ES-I3 (cell line): ENCODE results near the gene PRKG1.
"Not testable (repeated sequence)": the region's sequence is repeated elsewhere in the genome, so short reads cannot be mapped to it uniquely, and the experiment has no call there.

Experiments used
- H3K36me3 ChIP-seq: 2 replicates; pipeline ENCODE4 v1.6.1; 2013; ENCODE audit warnings: mild to moderate bottlenecking, low read length, control low read depth, moderate library complexity; ENCODE audit not compliant: insufficient read depth
- H3K4me1 ChIP-seq: 2 replicates; pipeline ENCODE4 v1.6.1; 2013; ENCODE audit warnings: mild to moderate bottlenecking, control low read depth, low read length; ENCODE audit not compliant: insufficient read depth
- H3K9ac ChIP-seq: 2 replicates; pipeline ENCODE4 v1.6.1; 2013; ENCODE audit warnings: low read depth, mild to moderate bottlenecking, low read length, moderate library complexity
- H3K9me3 ChIP-seq: 2 replicates; pipeline ENCODE4 v1.6.1; 2013; ENCODE audit warnings: mild to moderate bottlenecking, low read length, moderate library complexity; ENCODE audit not compliant: control insufficient read depth, insufficient read depth

PRKG1 gene

GRCh38 chr10:51318399-51319172, 244.3 kb downstream of the PRKG1 start:
- Histone ChIP-seq H3K9me3 (no peaks in the 10 kb centered on the region), H3K4me1 (no peaks in the 10 kb centered on the region), H3K9ac (no peak overlapping the region)

GRCh38 chr10:51319173-51319435, 244.8 kb downstream of the PRKG1 start:
- Histone ChIP-seq H3K9me3 (no peaks in the 10 kb centered on the region), H3K9ac (no peak overlapping the region), H3K4me1 (no peaks in the 10 kb centered on the region), H3K36me3 (no peaks in the 10 kb centered on the region)

More at GRCh38 chr10:51318399-51319172, 244.3 kb downstream of the PRKG1 start:
- no peaks in the 10 kb centered on the region for H3K36me3 ChIP-seq

GRCh38 chr10:51321300-51321699, 247.0 kb downstream of the PRKG1 start:
- Histone ChIP-seq H3K36me3 (no peaks in the 10 kb centered on the region), H3K9me3 (no peaks in the 10 kb centered on the region), H3K4me1 (no peaks in the 10 kb centered on the region), H3K9ac (no peak overlapping the region)

GRCh38 chr10:51321980-51322379, 247.7 kb downstream of the PRKG1 start:
- Histone ChIP-seq H3K4me1 (no peaks in the 10 kb centered on the region), H3K36me3 (no peaks in the 10 kb centered on the region), H3K9me3 (no peaks in the 10 kb centered on the region), H3K9ac (no peak overlapping the region)

- Histone ChIP-seq H3K9me3 (no peaks in the 10 kb centered on the region), H3K4me1 (no peaks in the 10 kb centered on the region), H3K9ac (no peak overlapping the region), H3K36me3 (no peaks in the 10 kb centered on the region)
Observed at GRCh38 chr10:51325649-51326048, 251.4 kb downstream of the PRKG1 start.

GRCh38 chr10:51326174-51326573, 251.9 kb downstream of the PRKG1 start:
- Histone ChIP-seq H3K9ac (no peak overlapping the region), H3K36me3 (no peaks in the 10 kb centered on the region), H3K4me1 (no peaks in the 10 kb centered on the region), H3K9me3 (no peaks in the 10 kb centered on the region)

- Histone ChIP-seq H3K4me1 (no peaks in the 10 kb centered on the region), H3K9ac (no peak overlapping the region), H3K36me3 (no peaks in the 10 kb centered on the region), H3K9me3 (no peaks in the 10 kb centered on the region)
Observed at GRCh38 chr10:51327432-51327831, 253.1 kb downstream of the PRKG1 start.

- H3K36me3 ChIP-seq, result no peaks in the 10 kb centered on the region
- no peaks in the 10 kb centered on the region for H3K9me3 ChIP-seq
- no peaks in the 10 kb centered on the region for H3K4me1 ChIP-seq
- no peak overlapping the region for H3K9ac ChIP-seq
Observed at GRCh38 chr10:51340366-51340765, 266.1 kb downstream of the PRKG1 start.

GRCh38 chr10:51340845-51341610, 266.7 kb downstream of the PRKG1 start:
- H3K4me1 ChIP-seq, result no peaks in the 10 kb centered on the region
- H3K9ac ChIP-seq, result no peak overlapping the region
- H3K9me3 ChIP-seq, result no peaks in the 10 kb centered on the region
- no peaks in the 10 kb centered on the region for H3K36me3 ChIP-seq

- not testable (repeated sequence) for H3K9me3 ChIP-seq, H3K4me1 ChIP-seq, H3K9ac ChIP-seq, H3K36me3 ChIP-seq
Observed at GRCh38 chr10:51341745-51342144, 267.5 kb downstream of the PRKG1 start.

- Histone ChIP-seq H3K9ac (no peak overlapping the region), H3K4me1 (no peaks in the 10 kb centered on the region), H3K9me3 (no peaks in the 10 kb centered on the region), H3K36me3 (no peaks in the 10 kb centered on the region)
Observed at GRCh38 chr10:51342381-51342780, 268.1 kb downstream of the PRKG1 start.

- Histone ChIP-seq H3K4me1 (no peaks in the 10 kb centered on the region), H3K36me3 (no peaks in the 10 kb centered on the region), H3K9me3 (no peaks in the 10 kb centered on the region), H3K9ac (no peak overlapping the region)
Observed at GRCh38 chr10:51343391-51343790, 269.1 kb downstream of the PRKG1 start.

GRCh38 chr10:51344371-51344770, 270.1 kb downstream of the PRKG1 start:
- Histone ChIP-seq H3K36me3 (no peaks in the 10 kb centered on the region), H3K9me3 (no peaks in the 10 kb centered on the region), H3K9ac (no peak overlapping the region), H3K4me1 (no peaks in the 10 kb centered on the region)

- Histone ChIP-seq H3K36me3 (no peaks in the 10 kb centered on the region), H3K9ac (no peak overlapping the region), H3K9me3 (no peaks in the 10 kb centered on the region), H3K4me1 (no peaks in the 10 kb centered on the region)
Observed at GRCh38 chr10:51348622-51349021, 274.3 kb downstream of the PRKG1 start.

GRCh38 chr10:51357170-51357569, 282.9 kb downstream of the PRKG1 start:
- no peaks in the 10 kb centered on the region for H3K9me3 ChIP-seq
- H3K4me1 ChIP-seq, result no peaks in the 10 kb centered on the region
- no peak overlapping the region for H3K9ac ChIP-seq
- no peaks in the 10 kb centered on the region for H3K36me3 ChIP-seq
